Tibial nerve (tissue), 4 donors: ENCODE results near the gene ANK2. TPM values are rescaled to one million over a fixed set of nuclear protein-coding genes. Genes with fewer than 3 reads are reported as not detected.

Experiments
- DNase-seq, 2 donors: peaks; one replicate each; pipeline ENCODE4 v3.0.0-alpha.2; 2019; ENCODE audit warnings: low spot score in 2 of 2
- H3K27ac ChIP-seq, 4 donors: fragments of 200-600 bp; sonication (generic) in 3 of 4; one replicate each; pipeline ENCODE4 v1.5.1; 2017 to 2019; ENCODE audit warnings: mild to moderate bottlenecking in 1 of 4
- H3K27me3 ChIP-seq, 2 donors: fragments of 200-600 bp; sonication (generic) in 1 of 2; one replicate each; pipeline versions ENCODE4 v1.5.1 to v1.6.0; 2017 to 2019
- H3K36me3 ChIP-seq, 3 donors: fragments of 200-600 bp; sonication (generic); one replicate each; pipeline ENCODE4 v1.5.1; 2018 to 2019
- H3K4me1 ChIP-seq, 4 donors: fragments of 200-600 bp; sonication (generic) in 3 of 4; one replicate each; pipeline ENCODE4 v1.5.1; 2017 to 2019
- H3K4me3 ChIP-seq, 4 donors: fragments of 200-600 bp; sonication (generic) in 3 of 4; one replicate each; pipeline ENCODE4 v1.5.1; 2017 to 2019; ENCODE audit warnings: mild to moderate bottlenecking in 1 of 4, moderate library complexity in 1 of 4
- H3K9me3 ChIP-seq, 4 donors: fragments of 200-600 bp; sonication (generic) in 3 of 4; one replicate each; pipeline ENCODE4 v1.5.1; 2017 to 2019
- EP300 ChIP-seq, 2 donors: sonication (generic); formaldehyde crosslinking; IDR thresholded peaks; one replicate each; pipeline ENCODE4 v1.6.1; 2017; ENCODE audit warnings: antibody characterized with exemption in 2 of 2, mild to moderate bottlenecking in 1 of 2
- POLR2A ChIP-seq, 2 donors: fragments of 450-650 bp; IDR thresholded peaks; one replicate each; pipeline ENCODE4 v1.6.1; 2017; ENCODE audit warnings: antibody characterized with exemption in 2 of 2, mild to moderate bottlenecking in 2 of 2, moderate library complexity in 2 of 2
- WGBS, 2 donors: methylation state at CpG; one replicate each; pipeline ENCODE4 v1.1.5; 2018; 5-methylcytosine and 5-hydroxymethylcytosine counted together
- total RNA-seq, 4 donors: library from RNA; depleted of rRNA; stranded (reverse); fragments of >200 nt; gene quantifications; one replicate each; pipeline ENCODE4 v1.1.0, GENCODE V29; 2016
- TF ChIP-seq, protein P1 (sequence below), 5 experiments: fragments of 200-600 bp in 3 of 5; fragments of 450-650 bp in 2 of 5; sonication (generic) in 3 of 5; IDR thresholded peaks; one replicate each; pipeline ENCODE4 v1.5.1; 2016 to 2019; ENCODE audit warnings: antibody characterized with exemption in 5 of 5, mild to moderate bottlenecking in 3 of 5, moderate library complexity in 2 of 5

ANK2 gene
- total RNA-seq, 4 donors from 2014 or later, result 63.9 to 113 (median 87.5) TPM

DNA sequence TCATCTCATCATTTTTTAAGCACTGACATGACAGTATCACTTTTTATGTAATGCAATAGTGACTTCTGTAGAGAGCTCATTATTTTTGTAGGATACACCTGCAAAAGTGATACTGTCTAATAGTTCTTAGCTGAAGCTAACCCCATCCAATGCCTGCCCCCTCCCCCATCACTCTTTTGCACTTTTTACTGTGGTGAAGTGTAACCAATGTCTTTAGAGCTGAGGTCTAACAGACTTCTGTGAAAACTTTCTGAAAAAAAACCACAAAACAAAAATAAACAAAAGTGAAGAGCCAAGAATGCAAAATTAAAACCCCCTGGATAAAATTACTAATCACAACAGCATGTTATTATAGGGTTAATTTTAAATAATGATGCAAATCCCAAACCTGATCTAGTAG lies 301.1 kb downstream of the ANK2 start:
- H3K36me3 ChIP-seq, result peaks cover 0 to 23% (median 0%) of the 10 kb centered on the region in 3 donors
- H3K9me3 ChIP-seq, result no peaks in the 10 kb centered on the region
- no peak for DNase-seq
- no peaks in the 10 kb centered on the region for H3K4me1 ChIP-seq
- no peak overlapping the region for H3K27ac ChIP-seq
- TF ChIP-seq EP300 (IDR thresholded peaks at IDR 0.05), result no peak
- TF ChIP-seq, protein P1, sequence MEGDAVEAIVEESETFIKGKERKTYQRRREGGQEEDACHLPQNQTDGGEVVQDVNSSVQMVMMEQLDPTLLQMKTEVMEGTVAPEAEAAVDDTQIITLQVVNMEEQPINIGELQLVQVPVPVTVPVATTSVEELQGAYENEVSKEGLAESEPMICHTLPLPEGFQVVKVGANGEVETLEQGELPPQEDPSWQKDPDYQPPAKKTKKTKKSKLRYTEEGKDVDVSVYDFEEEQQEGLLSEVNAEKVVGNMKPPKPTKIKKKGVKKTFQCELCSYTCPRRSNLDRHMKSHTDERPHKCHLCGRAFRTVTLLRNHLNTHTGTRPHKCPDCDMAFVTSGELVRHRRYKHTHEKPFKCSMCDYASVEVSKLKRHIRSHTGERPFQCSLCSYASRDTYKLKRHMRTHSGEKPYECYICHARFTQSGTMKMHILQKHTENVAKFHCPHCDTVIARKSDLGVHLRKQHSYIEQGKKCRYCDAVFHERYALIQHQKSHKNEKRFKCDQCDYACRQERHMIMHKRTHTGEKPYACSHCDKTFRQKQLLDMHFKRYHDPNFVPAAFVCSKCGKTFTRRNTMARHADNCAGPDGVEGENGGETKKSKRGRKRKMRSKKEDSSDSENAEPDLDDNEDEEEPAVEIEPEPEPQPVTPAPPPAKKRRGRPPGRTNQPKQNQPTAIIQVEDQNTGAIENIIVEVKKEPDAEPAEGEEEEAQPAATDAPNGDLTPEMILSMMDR (IDR thresholded peaks at IDR 0.05), result no peak
- no peak for TF ChIP-seq POLR2A (IDR thresholded peaks at IDR 0.05)
- no peaks in the 10 kb centered on the region for H3K27me3 ChIP-seq
- H3K4me3 ChIP-seq, result no peak overlapping the region

GRCh38 chr4:113355550-113356371 lies 306.3 kb downstream of the ANK2 start:
- TF ChIP-seq POLR2A (IDR thresholded peaks at IDR 0.05) (no peak), EP300 (IDR thresholded peaks at IDR 0.05) (no peak)
- TF ChIP-seq, protein P1 (IDR thresholded peaks at IDR 0.05), result no peak

DNA sequence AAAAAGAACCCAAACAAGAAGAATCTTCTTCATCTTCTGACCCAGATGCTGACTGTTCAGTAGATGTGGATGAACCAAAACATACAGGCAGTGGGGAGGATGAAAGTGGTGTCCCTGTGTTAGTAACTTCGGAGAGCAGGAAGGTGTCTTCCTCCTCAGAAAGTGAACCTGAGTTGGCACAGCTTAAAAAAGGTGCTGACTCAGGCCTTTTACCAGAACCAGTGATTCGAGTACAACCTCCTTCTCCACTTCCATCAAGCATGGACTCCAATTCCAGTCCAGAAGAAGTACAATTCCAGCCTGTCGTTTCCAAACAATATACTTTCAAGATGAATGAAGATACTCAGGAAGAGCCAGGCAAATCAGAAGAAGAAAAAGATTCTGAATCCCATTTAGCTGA lies 307.0 kb downstream of the ANK2 start:
- TF ChIP-seq EP300 (IDR thresholded peaks at IDR 0.05) (no peak), POLR2A (IDR thresholded peaks at IDR 0.05) (no peak)
- TF ChIP-seq, protein P1 (IDR thresholded peaks at IDR 0.05), result no peak
- no peaks in the 10 kb centered on the region for H3K27me3 ChIP-seq
- no peak overlapping the region for H3K27ac ChIP-seq
- H3K4me1 ChIP-seq, result no peaks in the 10 kb centered on the region
- H3K36me3 ChIP-seq, result peaks cover 0 to 10% (median 0%) of the 10 kb centered on the region in 3 donors
- WGBS, 2 donors, result 98 to 100% methylated on average over 3 of the region's 3 CpGs
- no peaks in the 10 kb centered on the region for H3K9me3 ChIP-seq
- DNase-seq, result no peak
- no peak overlapping the region for H3K4me3 ChIP-seq

More at GRCh38 chr4:113355550-113356371, 306.3 kb downstream of the ANK2 start:
- H3K36me3 ChIP-seq, result peaks cover 0 to 10% (median 0%) of the 10 kb centered on the region in 3 donors
- WGBS, 2 donors, result 67 to 69% methylated on average over 13 of the region's 13 CpGs
- no peaks in the 10 kb centered on the region for H3K27me3 ChIP-seq
- no peak for DNase-seq
- H3K9me3 ChIP-seq, result no peaks in the 10 kb centered on the region
- no peak overlapping the region for H3K4me3 ChIP-seq
- no peaks in the 10 kb centered on the region for H3K4me1 ChIP-seq
- no peak overlapping the region for H3K27ac ChIP-seq

DNA sequence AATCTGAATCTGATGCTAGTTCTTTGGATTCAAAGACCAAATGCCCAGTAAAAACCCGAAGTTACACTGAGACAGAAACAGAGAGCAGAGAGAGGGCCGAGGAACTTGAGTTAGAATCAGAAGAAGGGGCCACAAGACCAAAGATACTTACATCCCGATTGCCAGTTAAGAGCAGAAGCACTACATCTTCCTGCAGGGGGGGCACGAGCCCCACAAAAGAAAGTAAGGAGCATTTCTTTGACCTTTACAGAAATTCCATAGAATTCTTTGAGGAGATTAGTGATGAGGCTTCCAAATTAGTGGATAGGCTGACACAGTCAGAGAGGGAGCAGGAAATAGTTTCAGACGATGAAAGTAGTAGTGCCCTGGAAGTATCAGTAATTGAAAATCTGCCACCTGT lies 309.3 kb downstream of the ANK2 start:
- no peak overlapping the region for H3K27ac ChIP-seq
- no peak overlapping the region for H3K4me3 ChIP-seq
- H3K27me3 ChIP-seq, result no peaks in the 10 kb centered on the region
- H3K9me3 ChIP-seq, result no peaks in the 10 kb centered on the region
- H3K36me3 ChIP-seq, result peaks cover 0 to 16% (median 0%) of the 10 kb centered on the region in 3 donors
- TF ChIP-seq POLR2A (IDR thresholded peaks at IDR 0.05) (no peak), EP300 (IDR thresholded peaks at IDR 0.05) (no peak)
- TF ChIP-seq, protein P1 (IDR thresholded peaks at IDR 0.05), result no peak
- no peaks in the 10 kb centered on the region for H3K4me1 ChIP-seq
- 81 to 85% methylated on average over 5 of the region's 5 CpGs for WGBS, 2 donors
- DNase-seq, result no peak

DNA sequence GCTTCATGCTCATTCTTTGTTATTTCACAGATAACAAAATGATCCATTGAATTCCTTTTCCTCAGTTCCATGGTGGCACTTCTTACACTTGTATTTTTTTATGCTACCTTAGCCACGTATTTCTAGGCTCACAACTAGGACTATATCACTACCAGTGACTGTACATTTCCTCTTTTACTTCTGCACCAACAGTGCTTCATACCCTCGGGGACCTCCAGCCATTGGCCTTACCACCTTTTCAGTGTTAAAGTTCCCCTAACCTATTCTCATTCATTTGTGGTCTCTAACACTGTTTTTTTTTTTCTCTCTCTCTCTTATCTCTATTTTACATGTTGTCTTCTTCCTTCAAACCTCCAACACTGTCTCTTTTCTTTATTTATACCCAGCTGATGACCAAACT lies 315.9 kb downstream of the ANK2 start:
- H3K36me3 ChIP-seq, result peaks cover 0 to 79% (median 0%) of the 10 kb centered on the region in 3 donors
- TF ChIP-seq EP300 (IDR thresholded peaks at IDR 0.05), result no peak
- no peak for TF ChIP-seq POLR2A (IDR thresholded peaks at IDR 0.05)
- TF ChIP-seq, protein P1 (IDR thresholded peaks at IDR 0.05), result no peak
- no peaks in the 10 kb centered on the region for H3K27me3 ChIP-seq
- 72 to 76% methylated on average over 2 of the region's 2 CpGs for WGBS, 2 donors
- H3K27ac ChIP-seq, result no peak overlapping the region
- H3K4me3 ChIP-seq, result no peak overlapping the region
- no peaks in the 10 kb centered on the region for H3K4me1 ChIP-seq
- DNase-seq, result no peak
- no peaks in the 10 kb centered on the region for H3K9me3 ChIP-seq
